Spinal cord (tissue), 10 donors: ENCODE data around the gene KIZ. TPM values are rescaled to one million over a fixed set of nuclear protein-coding genes. Genes with fewer than 3 reads are reported as not detected.

Experiments used
- DNase-seq, 6 donors: peaks; one replicate each; pipeline versions ENCODE4 v3.0.0 to v3.0.0-alpha.2; 2013 to 2015; ENCODE audit warnings: low spot score in 6 of 6, low read depth in 4 of 6
- H3K27ac ChIP-seq: one replicate; pipeline ENCODE4 v1.5.1; 2013; ENCODE audit warnings: low read depth, low read length, control low read depth
- H3K27me3 ChIP-seq: one replicate; pipeline ENCODE4 v1.6.1; 2013; ENCODE audit warnings: low read length; ENCODE audit not compliant: control insufficient read depth, insufficient read depth
- H3K36me3 ChIP-seq: one replicate; pipeline ENCODE4 v1.6.1; 2013; ENCODE audit warnings: low read length; ENCODE audit not compliant: control insufficient read depth, insufficient read depth
- H3K4me1 ChIP-seq: one replicate; pipeline ENCODE4 v1.6.1; 2013; ENCODE audit warnings: low read length; ENCODE audit not compliant: control insufficient read depth, insufficient read depth
- H3K4me3 ChIP-seq: one replicate; pipeline ENCODE4 v1.5.1; 2013; ENCODE audit warnings: low read depth, low read length, control low read depth
- H3K9me3 ChIP-seq: one replicate; pipeline ENCODE4 v1.6.1; 2013; ENCODE audit warnings: low read length; ENCODE audit not compliant: control insufficient read depth, insufficient read depth
- WGBS: methylation state at CpG from one replicate; pipeline ENCODE4 v1.1.5; 2013; ENCODE audit warnings: missing lambda C conversion rate; ENCODE audit not compliant: insufficient coverage; 5-methylcytosine and 5-hydroxymethylcytosine counted together
- polyA plus RNA-seq, 2 donors: library from polyadenylated mRNA; unstranded; fragments of 120-200 nt; gene quantifications; one replicate each; pipeline ENCODE4 v1.2.1, GENCODE V29; 2013; ENCODE audit not compliant: insufficient read length in 2 of 2
- total RNA-seq, 2 donors: library from RNA; depleted of rRNA in 1 of 2; stranded (reverse); fragments of 120-200 nt in 1 of 2; fragments of >200 nt in 1 of 2; gene quantifications; one replicate each; pipeline versions ENCODE4 v1.2.3 to v1.2.4, GENCODE V29; 2013 to 2014
- donor health status: healthy.

KIZ gene
- total and polyA plus RNA-seq, 4 donors, result 27.5 to 38.0 (median 32.1) TPM

- no peak for DNase-seq
- no peak overlapping the region for H3K4me3 ChIP-seq
- no peak overlapping the region for H3K27ac ChIP-seq
- no CpG with 5 or more reads among the region's 3 CpGs for WGBS
- no peaks in the 10 kb centered on the region for H3K9me3 ChIP-seq
- no peaks in the 10 kb centered on the region for H3K36me3 ChIP-seq
- H3K4me1 ChIP-seq, result peaks cover 7% of the 10 kb centered on the region
- H3K27me3 ChIP-seq, result peaks cover 30% of the 10 kb centered on the region
Observed at GRCh38 chr20:21092806-21093205, 33.1 kb upstream of the KIZ start.

DNA sequence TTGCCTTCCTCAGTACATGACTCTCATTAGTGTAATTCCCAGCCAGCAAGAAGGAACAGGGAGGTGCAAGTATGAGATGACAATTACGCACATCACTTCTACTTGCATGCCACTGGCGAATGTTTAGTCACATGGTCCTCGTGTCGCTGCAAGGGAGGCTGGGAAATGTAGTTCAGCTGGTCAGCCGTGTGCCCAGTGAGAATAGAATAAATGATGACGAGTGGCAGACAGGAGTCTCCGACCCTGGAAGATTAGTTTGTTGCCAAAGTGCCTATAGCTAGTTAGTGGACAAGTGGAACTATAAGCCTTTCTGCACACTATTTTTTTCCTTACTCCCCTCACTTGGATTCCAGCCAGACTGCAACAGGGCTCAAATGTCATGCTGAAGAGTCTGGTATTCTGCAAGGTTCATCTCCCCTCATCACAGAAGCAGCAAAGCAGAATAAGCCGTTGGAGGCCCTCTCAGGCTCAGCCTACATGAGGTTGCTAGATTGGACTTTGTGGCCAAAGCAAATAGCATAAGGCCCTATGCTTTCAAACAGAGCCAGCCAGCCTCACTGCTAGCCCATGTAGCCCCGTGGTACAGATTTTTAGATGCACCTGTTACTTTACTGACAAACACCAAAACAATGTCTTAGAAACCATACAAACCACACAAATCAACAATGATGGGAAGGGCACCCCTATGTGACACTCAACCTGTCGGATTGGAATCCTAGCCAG is 29.4 kb upstream of the KIZ start:
- H3K27ac ChIP-seq, result no peak overlapping the region
- no peak overlapping the region for H3K4me3 ChIP-seq
- DNase-seq, result peak in 2 of 6 donors; percentile 46 to 90
- H3K27me3 ChIP-seq, result peaks cover 55% of the 10 kb centered on the region
- WGBS, result 45% methylated on average over 7 of the region's 10 CpGs
- peaks cover 15% of the 10 kb centered on the region for H3K4me1 ChIP-seq
- H3K9me3 ChIP-seq, result no peaks in the 10 kb centered on the region
- H3K36me3 ChIP-seq, result no peaks in the 10 kb centered on the region

- Histone ChIP-seq H3K4me3 (peak overlapping the region; percentile 22), H3K27me3 (peaks cover 79% of the 10 kb centered on the region), H3K27ac (peak overlapping the region; percentile 78), H3K9me3 (no peaks in the 10 kb centered on the region), H3K36me3 (peaks cover 2% of the 10 kb centered on the region), H3K4me1 (peaks cover 33% of the 10 kb centered on the region)
- DNase-seq, result peak in 2 of 6 donors; percentile 71
- 4% methylated on average over 32 of the region's 46 CpGs for WGBS
Observed at GRCh38 chr20:21099751-21100577, 25.9 kb upstream of the KIZ start.

GRCh38 chr20:21100578-21101452 is 25.1 kb upstream of the KIZ start:
- peaks cover 40% of the 10 kb centered on the region for H3K4me1 ChIP-seq
- H3K27ac ChIP-seq, result peak overlapping the region; percentile 78
- H3K4me3 ChIP-seq, result peak overlapping the region; percentile 22
- no peaks in the 10 kb centered on the region for H3K9me3 ChIP-seq
- DNase-seq, result peak in 3 of 6 donors; percentile 41 to 91 (median 79)
- peaks cover 88% of the 10 kb centered on the region for H3K27me3 ChIP-seq
- H3K36me3 ChIP-seq, result peaks cover 2% of the 10 kb centered on the region
- WGBS, result under 1% methylated on average over 61 of the region's 64 CpGs

DNA sequence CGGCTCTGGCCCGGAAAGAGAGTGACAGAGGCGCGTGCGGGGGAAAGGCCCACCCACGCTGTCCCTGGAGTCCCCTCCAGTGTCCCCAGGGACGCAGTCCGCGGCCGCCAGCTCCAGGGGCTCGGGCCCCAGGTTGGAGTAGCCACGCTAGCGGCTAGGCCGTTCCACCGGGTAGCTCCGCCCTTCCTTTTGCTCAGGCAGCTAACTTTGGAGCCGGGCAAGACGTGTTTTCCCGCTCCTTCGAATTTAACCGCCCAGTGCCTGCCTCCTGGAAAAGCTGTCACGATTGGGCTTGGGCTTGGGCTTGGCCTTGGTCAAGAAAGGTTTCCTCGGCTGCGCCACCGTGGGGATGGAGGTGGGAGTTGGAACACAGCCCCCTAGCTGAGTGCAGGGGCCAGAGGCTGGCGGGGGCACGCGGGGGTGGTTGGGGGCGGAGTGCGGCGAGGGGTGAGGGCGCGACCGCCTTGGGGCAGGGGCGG is 24.4 kb upstream of the KIZ start:
- Histone ChIP-seq H3K36me3 (peaks cover 2% of the 10 kb centered on the region), H3K27ac (peak overlapping the region; percentile 78)

DNA sequence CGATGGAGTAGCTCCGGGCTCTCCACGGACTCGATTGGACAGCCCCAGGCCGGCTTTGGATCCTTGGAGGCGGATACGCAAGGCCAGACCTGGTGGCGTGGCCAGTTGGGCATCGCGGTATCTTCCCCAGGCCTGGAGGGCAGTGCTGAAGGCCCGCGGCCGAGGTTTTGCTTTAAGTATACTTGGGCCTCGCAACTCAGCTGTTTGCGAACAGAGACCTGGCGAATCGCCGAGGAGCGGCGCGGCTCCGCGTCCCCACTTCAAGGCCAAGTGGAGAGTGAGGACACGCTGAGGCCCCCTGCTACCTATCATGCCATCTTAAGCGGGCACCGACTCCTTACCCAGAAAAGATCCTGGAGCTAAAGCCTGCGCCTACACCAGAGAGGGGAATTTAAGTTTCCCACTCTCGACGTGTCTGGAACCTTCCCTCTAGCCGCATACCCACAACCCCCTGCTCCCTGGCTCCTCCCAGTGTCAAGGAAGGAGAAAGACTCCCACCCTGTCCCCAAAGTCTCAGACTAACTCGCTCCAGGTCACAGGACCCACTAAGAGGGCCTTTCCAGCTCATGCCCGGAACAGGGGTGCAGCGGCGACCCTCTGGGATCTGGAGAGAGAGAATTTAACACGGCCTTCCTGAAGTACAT is 23.8 kb upstream of the KIZ start:
- Histone ChIP-seq H3K27me3 (peaks cover 93% of the 10 kb centered on the region), H3K4me3 (peak overlapping the region; percentile 22), H3K27ac (peak overlapping the region; percentile 78), H3K36me3 (peaks cover 2% of the 10 kb centered on the region), H3K4me1 (peaks cover 45% of the 10 kb centered on the region), H3K9me3 (no peaks in the 10 kb centered on the region)
- peak in 2 of 6 donors; percentile 73 to 83 for DNase-seq
- 12% methylated on average over 31 of the region's 35 CpGs for WGBS

More for the DNA sequence above, 24.4 kb upstream of the KIZ start:
- Histone ChIP-seq H3K4me3 (peak overlapping the region; percentile 22), H3K9me3 (no peaks in the 10 kb centered on the region), H3K27me3 (peaks cover 94% of the 10 kb centered on the region), H3K4me1 (peaks cover 45% of the 10 kb centered on the region)
- peak in 3 of 6 donors; percentile 13 to 76 (median 66) for DNase-seq
- 2% methylated on average over 35 of the region's 35 CpGs for WGBS

DNA sequence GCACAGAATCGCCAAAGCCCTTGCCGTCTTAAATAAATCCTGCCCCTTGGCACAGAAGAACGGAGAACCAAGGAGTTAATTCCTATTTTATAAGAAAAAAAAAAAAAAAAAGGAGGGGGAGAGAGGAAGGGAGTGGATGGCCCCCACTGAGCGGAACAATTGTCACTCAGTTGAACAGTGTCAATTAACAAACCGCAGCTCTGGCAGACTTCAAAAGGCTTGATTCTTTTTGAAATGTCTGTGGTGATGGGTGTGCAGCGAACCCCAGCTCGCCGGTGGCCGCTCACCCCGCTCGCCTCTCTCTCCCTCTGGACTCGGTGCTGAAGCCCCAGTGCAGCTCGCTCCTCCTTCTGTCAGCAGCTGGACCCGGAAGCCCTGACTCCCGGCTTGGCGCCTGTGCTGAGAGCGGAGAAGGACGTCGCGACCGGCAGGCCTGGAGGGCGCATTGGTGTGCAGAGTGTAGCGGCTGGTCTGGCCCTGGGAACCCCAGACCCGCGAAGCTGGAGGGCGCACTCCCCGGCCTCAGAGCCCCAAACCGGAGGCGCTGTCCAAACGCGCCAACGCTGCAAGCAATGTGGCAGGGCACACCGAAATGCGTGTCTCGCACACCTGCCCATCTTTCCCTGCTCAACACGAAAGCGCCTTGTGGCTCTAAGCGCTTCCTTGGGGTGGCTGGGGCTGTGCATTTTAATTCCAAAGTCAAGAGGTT is 23.1 kb upstream of the KIZ start:
- WGBS, result 6% methylated on average over 35 of the region's 38 CpGs
- H3K36me3 ChIP-seq, result peaks cover 2% of the 10 kb centered on the region
- peak overlapping the region; percentile 22 for H3K4me3 ChIP-seq
- peak in 2 of 6 donors; percentile 61 to 63 for DNase-seq
- H3K4me1 ChIP-seq, result peaks cover 45% of the 10 kb centered on the region
- H3K27ac ChIP-seq, result peak overlapping the region; percentile 78
- peaks cover 97% of the 10 kb centered on the region for H3K27me3 ChIP-seq
- no peaks in the 10 kb centered on the region for H3K9me3 ChIP-seq

DNA sequence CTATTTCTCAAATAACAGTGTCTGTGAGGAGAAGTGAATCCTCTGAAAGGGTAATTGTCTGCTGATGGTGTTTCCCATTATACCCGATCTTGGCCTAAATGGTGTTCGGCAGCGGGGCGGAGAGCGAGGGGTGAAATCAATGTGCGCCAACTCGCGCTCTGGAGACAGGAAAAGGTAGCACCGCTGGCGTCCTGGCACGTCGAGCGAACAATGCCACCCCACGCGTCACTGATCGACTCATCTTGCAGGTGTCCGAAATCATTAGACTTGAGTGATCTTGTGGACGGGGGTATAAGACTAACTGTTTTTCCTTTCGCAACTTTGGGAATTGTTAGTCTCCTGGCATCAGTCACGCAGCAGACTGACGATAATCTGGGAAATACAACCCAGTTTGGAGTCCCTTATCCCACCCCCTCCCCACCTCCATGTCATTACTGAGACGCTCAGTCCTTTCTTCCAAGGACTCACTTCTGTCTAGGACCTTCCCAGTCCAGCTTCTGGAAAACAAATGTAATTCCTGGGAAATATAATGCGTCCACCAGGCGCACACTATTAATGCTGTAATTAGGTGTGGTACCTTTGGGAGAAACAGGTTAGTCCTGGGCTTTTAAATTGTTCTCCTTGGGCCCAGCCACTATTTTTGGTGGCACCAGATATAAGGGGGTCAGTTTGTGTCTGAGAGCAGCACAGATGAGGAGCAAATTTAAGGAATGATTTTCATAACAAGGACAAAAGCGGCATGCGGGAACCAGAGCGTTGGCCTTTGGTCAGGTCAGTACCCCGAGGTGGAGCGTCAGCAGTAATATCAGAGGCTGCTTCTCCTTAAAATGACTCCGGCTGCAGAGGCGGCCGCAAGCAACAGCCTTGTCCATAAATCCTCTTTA is 22.1 kb upstream of the KIZ start:
- peak in 2 of 6 donors; percentile 44 to 62 for DNase-seq
- Histone ChIP-seq H3K9me3 (no peaks in the 10 kb centered on the region), H3K4me3 (peak overlapping the region; percentile 0), H3K27ac (peak overlapping the region; percentile 78), H3K27me3 (peaks cover 96% of the 10 kb centered on the region), H3K4me1 (peaks cover 45% of the 10 kb centered on the region), H3K36me3 (peaks cover 2% of the 10 kb centered on the region)
- 16% methylated on average over 29 of the region's 32 CpGs for WGBS
